HG02981 (cell line): ENCODE data around the gene QSOX2.

Experiments used
- ATAC-seq: cut with Tn5 transposase; IDR thresholded peaks from one replicate; pipeline ENCODE4 v1.9.1; 2021; ENCODE audit warnings: mild to moderate bottlenecking, moderate library complexity; ENCODE audit not compliant: unreplicated experiment

QSOX2 gene

DNA sequence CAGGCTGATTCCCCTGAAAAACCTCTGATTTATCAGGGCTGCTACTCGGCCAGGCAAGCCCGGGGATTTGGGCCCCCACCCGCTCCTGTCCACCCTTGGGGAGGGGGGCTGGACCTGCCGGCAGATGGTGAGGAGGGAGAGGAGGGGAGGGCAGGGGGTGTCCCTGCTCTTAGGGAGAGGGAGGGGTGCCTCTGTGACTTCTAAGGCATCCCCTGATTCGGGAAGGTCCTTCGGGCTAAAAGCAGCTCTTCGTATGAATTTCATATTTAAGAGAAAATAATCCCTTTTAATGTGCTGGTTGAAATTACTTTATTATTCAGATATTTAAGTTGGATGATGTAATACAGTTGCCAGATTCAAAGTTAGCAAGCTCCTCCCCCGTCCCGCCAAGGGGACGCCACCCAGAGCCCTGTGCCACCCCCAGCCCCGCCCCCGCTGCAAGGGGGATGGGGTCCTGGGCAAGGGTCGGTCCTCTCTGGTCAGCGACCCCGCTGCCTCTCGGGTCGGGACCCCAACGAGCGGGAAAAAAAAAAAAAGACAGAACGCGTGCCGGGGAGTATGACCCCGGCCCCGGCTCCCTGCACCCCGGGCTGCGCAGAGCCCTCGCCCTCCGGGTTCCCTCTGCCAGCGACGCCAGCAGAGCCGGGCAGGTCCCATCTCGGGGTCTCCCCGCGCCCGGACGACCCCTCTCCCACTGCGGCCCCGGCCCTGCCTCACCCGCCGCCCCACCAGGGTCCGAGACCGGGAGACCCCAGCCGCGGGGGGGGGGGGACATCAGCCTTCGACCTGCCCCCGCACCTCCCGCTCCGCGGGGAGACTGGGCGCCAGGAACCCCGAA is 53.1 kb downstream of the QSOX2 start:
- ATAC-seq, result no peak

DNA sequence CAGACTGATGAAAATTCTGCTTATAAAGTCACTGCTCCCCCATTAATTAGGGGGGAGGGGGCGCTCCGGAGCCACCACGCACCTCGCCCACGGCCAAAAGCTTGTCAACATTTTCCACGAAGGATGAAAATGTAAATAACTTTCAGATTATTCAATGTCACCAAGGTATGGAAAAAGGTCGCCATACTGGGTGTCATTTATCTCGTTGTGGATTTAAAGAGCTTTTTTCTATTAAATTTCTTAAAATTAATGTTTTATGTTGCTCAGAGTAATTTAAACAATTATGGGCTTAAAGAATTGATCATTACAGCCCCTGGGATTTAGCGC is 53.7 kb downstream of the QSOX2 start:
- no peak for ATAC-seq

DNA sequence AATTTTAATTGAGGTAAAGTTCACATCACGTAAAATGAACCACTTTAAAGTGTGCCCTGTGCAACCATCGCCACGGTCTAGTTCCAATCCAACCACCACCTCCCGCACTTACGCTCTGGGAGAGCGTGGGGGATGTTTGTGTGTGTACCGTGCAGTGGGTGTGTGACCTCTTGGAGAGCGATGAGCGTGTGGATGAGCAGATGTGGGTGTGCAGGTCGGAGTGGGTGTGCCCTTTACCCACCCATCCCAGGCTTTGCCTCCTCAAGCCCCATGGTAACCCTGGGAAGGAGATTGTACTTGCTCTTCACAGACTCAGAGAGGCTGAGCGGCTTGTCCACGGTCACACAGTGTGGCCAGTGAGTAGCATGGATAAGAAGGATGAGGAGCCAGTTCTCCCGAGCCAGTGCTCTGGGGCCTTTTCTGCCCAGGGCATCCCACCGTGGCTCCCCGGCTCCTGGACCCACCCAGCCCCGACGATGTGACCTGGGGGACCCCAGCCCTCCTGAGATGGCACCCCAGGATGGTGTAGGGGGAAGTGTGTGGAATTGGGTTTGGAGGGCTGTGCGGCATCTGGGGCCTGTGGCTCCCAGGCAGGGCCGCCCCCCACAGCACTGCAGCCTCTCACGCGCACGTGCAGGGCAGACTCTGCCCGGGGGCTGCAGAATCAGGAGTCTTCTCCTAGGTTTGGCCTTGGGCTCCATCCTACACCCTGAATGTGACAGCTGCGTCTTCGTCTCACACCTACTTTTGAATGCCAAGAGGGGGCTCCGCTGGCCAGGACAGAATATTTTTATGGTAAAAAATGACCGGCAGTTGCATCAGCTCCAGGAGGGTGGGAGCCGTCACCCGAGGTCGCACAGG is 54.3 kb downstream of the QSOX2 start:
- ATAC-seq, result no peak

DNA sequence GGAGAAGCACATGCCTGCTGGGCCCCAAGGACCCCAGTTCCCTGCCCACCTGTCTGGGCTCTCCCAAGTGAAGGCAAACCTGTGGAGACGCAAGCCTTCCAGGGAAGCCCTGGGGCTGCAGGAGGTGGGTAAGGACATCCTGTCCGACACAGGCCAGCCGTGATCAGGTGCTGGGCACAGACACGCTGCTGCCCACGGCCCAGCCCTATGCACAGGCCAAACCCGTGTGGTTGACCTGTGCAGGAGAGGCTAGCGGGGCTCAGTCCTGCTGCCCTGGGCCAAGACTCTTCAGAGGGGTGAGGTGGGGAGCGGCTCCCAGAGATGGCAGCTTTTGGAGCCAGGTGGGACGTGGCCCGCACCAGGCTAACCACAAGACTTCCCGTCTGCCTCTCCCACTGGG is 55.0 kb downstream of the QSOX2 start:
- no peak for ATAC-seq

- ATAC-seq, result no peak
These were observed 55.4 kb downstream of the QSOX2 start for GRCh38 chr9:136190237-136190601.

- ATAC-seq, result no peak
These were observed 56.0 kb downstream of the QSOX2 start for GRCh38 chr9:136189394-136190236.

DNA sequence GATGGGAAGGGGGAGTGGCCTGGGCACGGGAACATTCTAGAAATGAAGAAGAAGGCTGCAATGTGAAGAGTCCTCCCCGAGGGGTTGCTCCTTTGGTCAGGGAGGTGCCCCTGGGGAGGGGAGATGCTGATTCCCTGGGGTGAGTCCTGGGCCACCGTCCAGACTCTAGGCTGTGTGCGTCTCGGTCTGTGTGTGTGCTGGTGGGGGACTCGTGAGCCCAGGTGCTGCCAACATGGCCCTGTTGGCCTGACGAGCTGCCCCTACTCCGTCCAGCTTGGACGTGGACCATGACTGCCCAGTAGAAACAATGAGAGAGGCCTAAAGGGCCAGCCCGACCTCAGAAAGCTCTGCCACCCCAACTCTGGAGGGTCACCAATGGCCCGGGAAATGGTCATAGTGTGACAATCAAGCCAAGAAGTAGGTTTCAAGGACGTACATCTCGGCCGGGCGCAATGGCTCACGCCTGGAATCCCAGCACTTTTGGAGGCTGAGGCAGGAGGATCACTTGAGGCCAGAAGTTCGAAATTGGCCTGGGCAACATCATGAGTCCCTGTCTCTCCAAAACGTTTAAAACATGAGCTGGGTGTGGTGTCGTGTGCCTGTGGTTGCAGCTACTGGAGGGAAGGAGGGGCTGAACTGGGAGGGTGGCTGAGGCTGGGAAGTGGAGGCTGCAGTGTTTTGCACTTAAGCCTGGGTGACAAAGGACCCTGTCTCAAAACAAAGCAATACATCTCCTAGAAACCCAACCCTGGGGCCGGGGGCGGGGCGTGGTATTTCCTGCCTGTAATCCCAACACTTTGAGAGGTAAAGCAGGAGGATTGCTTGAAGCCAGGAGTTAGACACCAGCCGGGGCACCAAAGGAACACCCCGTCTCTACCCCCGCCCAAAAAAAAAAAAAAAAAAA is 57.7 kb downstream of the QSOX2 start:
- ATAC-seq, result no peak

DNA sequence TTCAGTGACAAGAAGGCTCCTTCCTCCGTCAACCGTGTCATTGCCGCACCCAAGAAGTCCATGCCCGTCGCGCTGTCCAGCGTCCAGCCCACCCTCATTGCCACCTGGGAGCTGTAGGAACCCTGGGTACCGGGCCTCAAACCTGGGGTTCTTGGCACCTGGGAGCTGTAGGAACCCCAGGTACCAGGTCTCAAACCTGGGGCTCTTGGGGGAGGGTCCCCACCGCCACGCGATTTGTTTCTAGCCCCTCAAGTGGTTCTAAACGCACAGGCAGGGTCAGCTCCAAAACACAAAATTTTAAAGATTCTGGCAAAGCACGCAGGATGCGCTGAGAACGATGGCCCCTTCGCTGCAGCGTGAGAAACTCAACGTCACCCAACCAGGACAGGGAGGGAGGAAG is 58.4 kb downstream of the QSOX2 start:
- no peak for ATAC-seq

GRCh38 chr9:136186386-136186785 is 59.2 kb downstream of the QSOX2 start:
- no peak for ATAC-seq

DNA sequence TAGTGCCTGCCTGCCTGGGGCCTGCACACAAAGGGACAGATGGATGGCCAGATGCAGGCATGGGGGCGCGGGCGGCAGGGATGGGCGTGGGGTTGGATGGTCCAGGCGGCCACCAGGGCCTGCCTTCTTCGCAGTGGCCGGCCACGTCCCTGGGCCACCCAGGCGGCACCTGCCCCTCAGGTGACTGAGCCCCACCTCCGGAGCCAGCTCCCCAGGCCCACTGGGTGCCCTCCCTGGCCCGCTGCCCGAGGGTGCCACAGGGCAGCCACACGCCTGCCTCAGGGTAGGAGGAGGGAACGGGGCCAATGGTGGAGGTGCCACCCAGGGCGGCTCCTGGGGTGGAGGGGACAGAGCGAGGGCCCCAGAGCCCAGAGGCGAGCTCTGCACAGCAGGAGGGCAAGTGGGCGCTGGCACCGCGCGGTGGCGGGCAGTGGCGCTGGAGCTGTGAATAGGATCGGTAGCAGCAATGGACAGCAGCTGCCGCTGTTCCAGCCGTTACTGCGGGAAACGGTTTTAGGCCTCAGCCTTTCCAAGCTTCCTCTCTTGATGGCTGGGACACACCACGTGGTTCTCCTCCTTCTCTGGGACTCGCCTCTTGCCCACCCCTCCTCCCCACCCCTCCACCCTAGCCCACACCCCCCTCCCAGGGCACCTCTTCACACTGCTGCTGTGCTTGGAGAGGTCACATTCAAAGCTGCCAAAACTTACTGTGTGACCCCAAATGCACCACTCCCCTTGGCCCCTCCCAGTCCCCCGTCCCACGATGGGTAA is 59.8 kb downstream of the QSOX2 start:
- ATAC-seq, result no peak

DNA sequence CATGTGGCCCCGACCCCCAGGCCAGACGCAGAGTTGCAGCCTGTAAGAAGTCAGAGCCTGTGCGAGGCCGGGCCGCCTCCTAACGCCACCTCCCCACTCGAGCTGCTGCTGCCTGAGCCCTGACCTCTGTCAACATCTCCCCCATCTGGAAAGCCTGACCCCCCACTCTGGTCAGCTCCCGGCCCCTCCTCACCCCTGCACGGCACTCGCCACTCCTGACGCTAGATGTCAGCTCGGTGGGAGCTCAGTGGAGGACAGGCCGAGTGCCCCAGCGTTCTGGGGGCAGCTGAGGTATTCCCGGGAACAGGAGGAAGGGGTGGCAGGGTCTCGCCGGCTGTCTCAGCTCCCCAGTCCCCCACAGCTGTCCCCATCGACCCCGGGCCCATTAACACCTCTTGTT is 60.5 kb downstream of the QSOX2 start:
- ATAC-seq, result no peak

- ATAC-seq, result no peak
These were observed 62.7 kb downstream of the QSOX2 start for GRCh38 chr9:136182850-136183422.

DNA sequence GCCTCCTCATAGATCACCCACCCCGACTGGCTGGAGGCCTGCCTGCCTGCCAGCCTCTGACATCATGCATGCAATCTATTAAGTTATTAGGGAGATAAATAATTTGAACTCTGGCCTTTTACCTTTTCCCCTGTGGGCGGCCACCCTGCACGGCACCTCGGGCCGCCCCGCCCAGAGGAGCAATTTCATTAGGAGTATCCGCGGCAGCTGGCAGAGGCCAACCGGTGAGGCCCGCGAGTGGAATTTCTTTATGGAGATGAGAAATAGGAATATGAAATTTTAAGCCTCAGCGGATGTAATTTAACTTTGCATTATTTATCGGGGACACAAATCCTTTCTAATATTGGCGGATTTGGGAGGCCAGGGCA is 63.2 kb downstream of the QSOX2 start:
- no peak for ATAC-seq

DNA sequence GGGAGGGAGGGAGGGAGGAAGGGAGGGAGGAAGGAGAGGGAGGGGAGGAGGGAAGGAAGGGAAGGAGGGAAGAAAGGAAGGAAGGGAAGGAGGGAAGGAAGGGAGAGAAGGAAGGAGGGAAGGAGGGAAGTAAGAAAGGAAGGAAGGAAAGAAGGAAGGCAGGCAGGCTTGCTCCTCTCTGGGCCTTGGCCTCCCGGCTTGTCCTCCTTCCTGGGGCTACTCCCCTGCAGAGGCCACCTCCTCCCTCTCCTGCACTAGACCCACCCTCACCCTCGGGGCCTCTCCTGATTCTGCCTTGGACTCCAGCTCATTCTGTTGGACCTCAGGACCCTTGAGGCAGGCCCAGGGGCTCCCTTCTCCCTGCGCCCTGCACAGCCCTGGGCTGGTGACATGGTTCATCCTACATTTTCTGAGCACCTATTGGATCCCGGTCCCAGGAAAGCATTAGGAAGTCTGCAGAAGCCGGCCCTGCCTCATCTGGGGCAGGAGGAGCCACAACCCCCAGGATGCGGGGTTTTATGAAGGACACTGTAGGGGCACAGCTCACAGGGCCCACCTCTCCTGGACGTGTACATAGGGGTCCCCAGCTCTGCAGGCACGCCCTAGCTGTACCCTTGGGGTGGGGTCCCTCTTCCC is 63.7 kb downstream of the QSOX2 start:
- ATAC-seq, result no peak

DNA sequence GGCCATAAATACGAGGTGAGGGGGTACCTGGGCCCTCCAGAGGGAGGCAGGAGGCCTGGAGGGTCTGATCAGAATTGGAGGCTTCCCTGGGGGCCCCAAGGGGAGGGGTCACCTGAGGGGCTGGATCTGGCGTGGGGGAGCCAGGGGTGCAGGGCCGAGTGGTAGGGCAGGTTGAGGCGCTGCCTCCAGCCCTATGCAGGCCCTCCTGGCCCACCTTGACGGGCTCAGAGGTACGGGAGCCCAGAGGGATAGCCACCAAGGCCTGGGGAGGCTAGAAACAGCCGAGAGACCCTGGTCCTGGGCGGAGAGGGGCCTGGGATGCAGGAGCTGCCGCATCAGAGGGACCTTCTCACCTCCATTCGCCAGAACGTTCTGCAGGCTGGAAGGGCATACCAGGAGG is 65.0 kb downstream of the QSOX2 start:
- ATAC-seq, result no peak

GRCh38 chr9:136179761-136180160 is 65.9 kb downstream of the QSOX2 start:
- no peak for ATAC-seq

DNA sequence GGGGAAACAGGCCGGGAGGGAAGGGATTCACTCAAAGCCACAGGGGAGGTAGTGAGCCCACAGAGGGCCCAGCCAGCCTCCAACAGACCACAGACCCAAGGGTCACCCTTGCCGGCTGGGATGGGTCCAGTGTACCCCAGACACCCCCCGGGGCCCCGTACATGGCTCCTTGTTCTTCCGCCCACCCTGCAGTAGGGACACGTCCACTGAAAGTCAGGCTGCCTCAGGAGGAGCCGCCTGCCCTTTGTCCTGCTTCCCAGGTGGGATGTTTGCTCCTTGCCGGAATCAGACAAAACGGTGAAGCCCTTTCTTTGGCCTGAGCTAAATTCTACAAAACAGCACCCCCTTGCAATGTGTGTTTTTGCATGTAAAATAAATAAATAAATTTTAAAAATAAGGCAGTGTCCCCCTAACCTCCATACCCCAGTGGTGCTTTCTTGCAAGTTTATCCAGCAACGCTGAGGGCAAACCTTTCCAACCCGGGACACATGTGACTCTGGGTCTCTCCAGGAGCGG is 66.5 kb downstream of the QSOX2 start:
- ATAC-seq, result no peak

DNA sequence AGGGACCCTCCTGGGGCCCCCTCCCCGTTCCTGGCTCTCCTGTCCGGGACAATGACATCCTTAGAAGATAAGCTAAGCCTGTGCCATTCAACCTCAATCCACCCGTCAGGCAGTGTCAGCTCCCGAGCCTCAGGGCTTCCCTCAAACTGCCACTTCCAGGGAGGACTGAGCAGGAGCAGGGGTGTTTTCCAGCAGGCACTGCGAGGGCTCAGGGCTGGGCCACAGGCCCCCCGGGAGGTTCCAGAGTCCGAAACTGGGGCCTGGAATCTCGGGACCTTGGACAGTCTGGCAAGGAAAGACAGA is 66.9 kb downstream of the QSOX2 start:
- no peak for ATAC-seq
